SIG-M5 treated with dmso at 0.1 percent for 504 hours (cell line): ENCODE data around the gene C11orf68.

ENCODE experiments used
- DNase-seq: peaks from one replicate; lab custom pipeline; 2025; ENCODE audit not compliant: unreplicated experiment; lab: John Stamatoyannopoulos, UW

Gene C11orf68

GRCh38 chr11:65944767-65945166 lies 25.9 kb upstream of the C11orf68 start:
- DNase-seq = no peak

- DNase-seq = no peak
Measured at GRCh38 chr11:65944191-65944590, 25.3 kb upstream of the C11orf68 start.

GRCh38 chr11:65942531-65942930 lies 23.7 kb upstream of the C11orf68 start:
- no peak for DNase-seq

GRCh38 chr11:65941720-65942310 lies 23.0 kb upstream of the C11orf68 start:
- DNase-seq = no peak

- no peak for DNase-seq
Measured at GRCh38 chr11:65937766-65938165, 18.9 kb upstream of the C11orf68 start.

- no peak for DNase-seq
Measured at GRCh38 chr11:65934014-65934413, 15.2 kb upstream of the C11orf68 start.

- DNase-seq = peak; percentile 10
Measured at GRCh38 chr11:65932558-65932919, 13.7 kb upstream of the C11orf68 start.

- no peak for DNase-seq
Measured at GRCh38 chr11:65931773-65932557, 13.1 kb upstream of the C11orf68 start.

- DNase-seq = no peak
Measured at GRCh38 chr11:65928667-65929066, 9.8 kb upstream of the C11orf68 start.

- DNase-seq = peak; percentile 83
Measured at GRCh38 chr11:65927904-65928397, 9.1 kb upstream of the C11orf68 start.

GRCh38 chr11:65925397-65925796 lies 6.5 kb upstream of the C11orf68 start:
- DNase-seq = no peak

GRCh38 chr11:65922565-65922964 lies 3.7 kb upstream of the C11orf68 start:
- DNase-seq = no peak

GRCh38 chr11:65921876-65922275 lies 3.0 kb upstream of the C11orf68 start:
- no peak for DNase-seq

- no peak for DNase-seq
Measured at GRCh38 chr11:65921033-65921555, 2.2 kb upstream of the C11orf68 start.

GRCh38 chr11:65920372-65920802 lies 1.5 kb upstream of the C11orf68 start:
- DNase-seq = no peak

GRCh38 chr11:65919573-65920371 lies 910 bp upstream of the C11orf68 start:
- peak; percentile 15 for DNase-seq

GRCh38 chr11:65919141-65919572 lies 295 bp upstream of the C11orf68 start, which contains the start of gene DRAP1:
Gene DRAP1, plus strand, starts transcription at chr11:65919426. Its CDS starts 76 bp downstream, at chr11:65919502.
- peak; percentile 96 for DNase-seq

- no peak for DNase-seq
Measured at GRCh38 chr11:65917434-65918210, 1.2 kb downstream of the C11orf68 start.

- DNase-seq = no peak
Measured at GRCh38 chr11:65917077-65917433, 1.8 kb downstream of the C11orf68 start.

- no peak for DNase-seq
Measured at GRCh38 chr11:65916391-65916790, 2.5 kb downstream of the C11orf68 start.
